Astrocyte (in vitro differentiated cells and primary cell): ENCODE data around the gene OR7C1.
"Not testable (repeated sequence)": the region's sequence is repeated elsewhere in the genome, so short reads cannot be mapped to it uniquely, and the experiment has no call there.

ENCODE experiments used
- CTCF ChIP-seq: IDR thresholded peaks from 2 replicates; pipeline ENCODE4 v1.5.1; 2011; ENCODE audit warnings: low read depth, mild to moderate bottlenecking, inconsistent platforms, low read length, moderate library complexity; ENCODE audit not compliant: insufficient read depth
- EZH2 ChIP-seq: IDR thresholded peaks from 2 replicates; pipeline ENCODE4 v1.6.1; 2012; ENCODE audit warnings: mild to moderate bottlenecking, low read length, inconsistent platforms; ENCODE audit not compliant: insufficient read depth

DNA sequence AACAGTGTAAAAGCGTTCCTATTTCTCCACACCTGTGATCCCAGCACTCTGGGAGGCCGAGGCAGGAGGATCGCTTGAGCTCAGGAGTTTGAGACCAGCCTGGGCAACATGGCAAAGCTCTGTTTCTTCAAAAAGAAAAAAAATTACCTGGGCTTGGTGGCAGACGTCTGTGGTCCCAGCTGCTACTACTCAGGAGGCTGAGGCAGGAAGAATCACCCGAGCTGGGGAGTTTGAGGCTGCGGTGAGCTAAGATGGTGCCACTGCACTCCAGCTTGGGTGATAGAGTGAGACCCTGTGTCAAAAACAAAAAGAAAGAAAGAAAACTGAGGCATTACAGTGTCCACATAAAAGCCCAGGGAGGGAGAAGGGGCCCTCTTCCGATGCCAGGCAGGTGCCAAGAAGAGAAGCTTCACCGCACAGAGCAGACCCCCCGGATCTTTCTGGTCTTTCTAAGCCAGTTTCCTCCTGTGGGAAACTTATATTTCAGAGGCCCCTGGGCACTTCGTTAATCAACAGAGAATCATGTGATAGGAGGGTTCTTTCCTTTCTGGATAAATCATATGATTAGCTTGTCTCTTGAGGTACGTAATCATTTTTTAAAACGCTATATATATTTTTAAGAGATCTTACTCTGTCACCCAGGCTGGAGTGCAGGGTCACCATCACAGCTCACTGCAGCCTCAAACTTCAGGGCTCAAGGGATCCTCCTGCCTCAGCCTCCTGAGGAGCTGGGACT lies 56.7 kb downstream of the OR7C1 start, which contains the start of gene ADGRE2:
- not testable (repeated sequence) for TF ChIP-seq CTCF, EZH2
